ENCODE results near the gene FNDC3B. TPM values are rescaled to one million over a fixed set of nuclear protein-coding genes. Genes with fewer than 3 reads are reported as not detected.

FNDC3B gene
- total RNA-seq, 2 experiments from 2014 or later, result 11.6 to 12.2 TPM

DNA sequence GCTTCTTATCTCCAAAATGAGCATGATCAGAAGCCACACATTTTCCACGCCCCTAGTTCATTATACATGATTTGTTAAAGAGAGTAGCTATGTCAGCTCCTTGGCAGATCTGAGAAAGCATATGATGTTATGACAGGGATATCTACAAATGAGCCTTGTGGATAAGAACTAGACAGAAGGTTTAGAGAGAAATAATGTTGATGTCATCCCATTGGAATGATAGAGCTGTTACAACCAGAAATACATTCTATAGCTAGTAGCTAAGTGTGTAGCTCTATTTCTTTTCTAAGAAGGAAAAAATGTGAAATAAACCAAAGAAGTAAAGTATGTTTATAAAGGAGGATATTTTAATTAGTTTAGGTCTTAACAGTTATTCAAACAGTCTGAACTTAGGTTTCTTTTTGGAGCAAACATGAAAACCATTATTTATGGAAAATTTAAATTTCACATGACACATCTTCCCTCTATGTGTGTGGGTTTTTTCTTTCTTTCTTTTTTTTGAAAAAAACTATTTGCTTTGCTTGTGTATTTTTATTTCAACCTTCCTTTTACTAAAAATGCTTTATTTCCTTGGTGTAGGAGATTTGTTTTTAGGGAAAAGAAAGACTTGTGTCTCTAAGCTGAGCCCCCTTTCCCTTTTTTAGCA, 241.2 kb downstream of the FNDC3B start:
- Mint-ChIP-seq H3K27ac (no peak overlapping the region), H3K36me3 (peaks cover 10% of the 10 kb centered on the region), H3K9me3 (no peaks in the 10 kb centered on the region)

DNA sequence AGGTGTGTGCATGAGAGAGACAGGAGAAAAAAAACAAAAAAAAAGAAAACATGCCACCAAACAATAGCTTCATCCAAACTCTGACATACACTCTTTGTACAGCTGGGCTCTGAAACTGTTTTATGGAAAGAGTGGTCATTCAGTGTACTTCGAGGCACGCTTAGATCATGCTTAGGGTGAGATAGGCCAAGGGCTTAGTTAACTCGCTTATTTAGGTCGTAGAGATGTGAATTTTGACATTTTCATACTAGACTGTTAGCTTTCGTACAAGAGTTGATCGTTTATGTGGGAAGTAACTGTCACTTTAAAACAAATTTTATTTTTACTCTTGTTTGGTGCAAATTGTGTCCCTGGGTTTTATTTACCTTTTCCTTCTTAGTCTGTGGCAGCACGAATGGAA, 242.5 kb downstream of the FNDC3B start:
- H3K4me3 Mint-ChIP-seq, result no peak overlapping the region
- peaks cover 10% of the 10 kb centered on the region for H3K36me3 Mint-ChIP-seq
- H3K27me3 Mint-ChIP-seq, result no peaks in the 10 kb centered on the region
- no peak for DNase-seq
- H3K27ac Mint-ChIP-seq, result no peak overlapping the region
- no peaks in the 10 kb centered on the region for H3K4me1 Mint-ChIP-seq
- H3K9me3 Mint-ChIP-seq, result no peaks in the 10 kb centered on the region

More for the DNA sequence above, 241.2 kb downstream of the FNDC3B start:
- no peaks in the 10 kb centered on the region for H3K27me3 Mint-ChIP-seq
- H3K4me1 Mint-ChIP-seq, result no peaks in the 10 kb centered on the region
- no peak overlapping the region for H3K4me3 Mint-ChIP-seq
- no peak for DNase-seq

GRCh38 chr3:172282850-172283249, 243.5 kb downstream of the FNDC3B start:
- H3K4me3 Mint-ChIP-seq, result no peak overlapping the region
- DNase-seq, result no peak
- no peaks in the 10 kb centered on the region for H3K9me3 Mint-ChIP-seq
- no peaks in the 10 kb centered on the region for H3K27me3 Mint-ChIP-seq
- H3K4me1 Mint-ChIP-seq, result peaks cover under 1% of the 10 kb centered on the region
- no peak overlapping the region for H3K27ac Mint-ChIP-seq
- peaks cover 13% of the 10 kb centered on the region for H3K36me3 Mint-ChIP-seq

GRCh38 chr3:172283841-172284357, 244.5 kb downstream of the FNDC3B start:
- no peak for DNase-seq
- Mint-ChIP-seq H3K9me3 (no peaks in the 10 kb centered on the region), H3K27me3 (no peaks in the 10 kb centered on the region), H3K4me3 (no peak overlapping the region), H3K27ac (no peak overlapping the region), H3K4me1 (peaks cover 9% of the 10 kb centered on the region), H3K36me3 (peaks cover 16% of the 10 kb centered on the region)

- Mint-ChIP-seq H3K27ac (no peak overlapping the region), H3K9me3 (no peaks in the 10 kb centered on the region), H3K27me3 (no peaks in the 10 kb centered on the region), H3K4me3 (no peak overlapping the region), H3K36me3 (peaks cover 16% of the 10 kb centered on the region), H3K4me1 (peaks cover 9% of the 10 kb centered on the region)
- no peak for DNase-seq
Measured at GRCh38 chr3:172285844-172286243, 246.5 kb downstream of the FNDC3B start.

DNA sequence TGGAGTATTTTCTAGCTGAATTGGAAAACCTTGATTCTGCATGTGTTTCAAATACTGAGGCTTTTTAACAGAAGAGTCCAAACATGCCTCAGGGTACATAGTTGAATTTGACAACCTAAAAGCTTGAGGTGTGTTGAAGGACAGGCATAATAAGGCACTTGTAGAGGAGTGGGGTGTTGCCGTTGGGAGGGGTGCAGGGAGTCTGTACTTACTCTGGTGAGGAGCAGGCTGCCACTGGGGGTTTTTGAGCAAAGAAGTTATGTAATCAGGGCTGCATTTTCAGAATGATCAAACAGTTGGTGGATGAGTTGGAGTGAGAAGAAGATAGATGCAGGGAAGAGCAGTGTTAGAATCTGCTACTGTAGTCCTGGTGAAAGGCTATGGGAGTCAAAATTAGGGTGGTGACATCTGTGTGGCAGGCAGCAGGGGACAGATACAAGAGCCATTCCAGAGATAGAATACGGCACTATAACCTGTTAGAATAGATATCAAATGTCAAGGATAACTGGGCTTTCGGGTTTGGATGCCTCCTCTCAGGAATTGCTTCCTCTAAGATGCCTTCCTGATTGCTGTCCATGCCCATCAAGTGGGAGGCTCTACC, 247.3 kb downstream of the FNDC3B start:
- peaks cover 16% of the 10 kb centered on the region for H3K36me3 Mint-ChIP-seq
- no peak overlapping the region for H3K4me3 Mint-ChIP-seq
- no peaks in the 10 kb centered on the region for H3K9me3 Mint-ChIP-seq
- DNase-seq, result no peak
- no peaks in the 10 kb centered on the region for H3K27me3 Mint-ChIP-seq
- H3K27ac Mint-ChIP-seq, result no peak overlapping the region
- H3K4me1 Mint-ChIP-seq, result peaks cover 9% of the 10 kb centered on the region

DNA sequence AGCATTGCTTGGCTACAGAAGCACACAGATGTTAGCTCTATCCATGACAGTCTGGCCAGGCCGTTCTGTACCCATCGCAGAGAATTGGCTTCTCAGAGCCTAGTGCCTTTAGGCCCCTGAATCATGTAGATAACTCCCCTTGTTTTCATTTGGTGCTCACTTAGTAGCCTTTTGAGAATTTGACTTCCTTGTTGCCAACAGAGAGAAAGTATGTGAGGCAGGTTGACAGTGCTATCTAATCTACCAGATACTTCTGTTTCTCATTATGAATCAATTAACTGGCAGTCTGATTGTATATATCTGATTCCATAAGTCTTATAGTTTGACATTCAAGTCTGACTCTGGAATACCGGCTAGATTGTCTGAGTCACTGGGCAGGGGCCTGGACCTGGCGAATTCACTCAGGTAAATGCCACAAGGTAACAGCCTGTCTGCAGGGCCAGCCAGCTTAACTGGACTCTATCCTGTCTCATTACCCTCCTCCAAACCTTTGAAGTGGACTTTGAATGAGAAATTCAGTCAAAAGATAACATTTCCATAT, 248.6 kb downstream of the FNDC3B start:
- no peak for DNase-seq
- Mint-ChIP-seq H3K9me3 (no peaks in the 10 kb centered on the region), H3K4me1 (peaks cover 9% of the 10 kb centered on the region), H3K36me3 (peaks cover 13% of the 10 kb centered on the region), H3K27me3 (no peaks in the 10 kb centered on the region), H3K27ac (no peak overlapping the region), H3K4me3 (no peak overlapping the region)

GRCh38 chr3:172288651-172289050, 249.3 kb downstream of the FNDC3B start:
- no peak for DNase-seq
- H3K9me3 Mint-ChIP-seq, result no peaks in the 10 kb centered on the region
- no peak overlapping the region for H3K27ac Mint-ChIP-seq
- peaks cover 13% of the 10 kb centered on the region for H3K36me3 Mint-ChIP-seq
- no peaks in the 10 kb centered on the region for H3K27me3 Mint-ChIP-seq
- peaks cover 9% of the 10 kb centered on the region for H3K4me1 Mint-ChIP-seq
- no peak overlapping the region for H3K4me3 Mint-ChIP-seq

GRCh38 chr3:172289583-172289982, 250.2 kb downstream of the FNDC3B start:
- peaks cover 9% of the 10 kb centered on the region for H3K4me1 Mint-ChIP-seq
- no peak overlapping the region for H3K27ac Mint-ChIP-seq
- H3K4me3 Mint-ChIP-seq, result no peak overlapping the region
- H3K9me3 Mint-ChIP-seq, result no peaks in the 10 kb centered on the region
- no peaks in the 10 kb centered on the region for H3K27me3 Mint-ChIP-seq
- no peak for DNase-seq
- H3K36me3 Mint-ChIP-seq, result peaks cover 18% of the 10 kb centered on the region

GRCh38 chr3:172290457-172290856, 251.1 kb downstream of the FNDC3B start:
- peaks cover 14% of the 10 kb centered on the region for H3K36me3 Mint-ChIP-seq
- no peak overlapping the region for H3K27ac Mint-ChIP-seq
- H3K27me3 Mint-ChIP-seq, result no peaks in the 10 kb centered on the region
- no peak overlapping the region for H3K4me3 Mint-ChIP-seq
- no peaks in the 10 kb centered on the region for H3K9me3 Mint-ChIP-seq
- no peak for DNase-seq
- peaks cover 9% of the 10 kb centered on the region for H3K4me1 Mint-ChIP-seq

GRCh38 chr3:172291650-172292049, 252.3 kb downstream of the FNDC3B start:
- peaks cover 9% of the 10 kb centered on the region for H3K4me1 Mint-ChIP-seq
- H3K9me3 Mint-ChIP-seq, result no peaks in the 10 kb centered on the region
- no peaks in the 10 kb centered on the region for H3K27me3 Mint-ChIP-seq
- no peak overlapping the region for H3K4me3 Mint-ChIP-seq
- peaks cover 14% of the 10 kb centered on the region for H3K36me3 Mint-ChIP-seq
- no peak overlapping the region for H3K27ac Mint-ChIP-seq
- DNase-seq, result no peak

DNA sequence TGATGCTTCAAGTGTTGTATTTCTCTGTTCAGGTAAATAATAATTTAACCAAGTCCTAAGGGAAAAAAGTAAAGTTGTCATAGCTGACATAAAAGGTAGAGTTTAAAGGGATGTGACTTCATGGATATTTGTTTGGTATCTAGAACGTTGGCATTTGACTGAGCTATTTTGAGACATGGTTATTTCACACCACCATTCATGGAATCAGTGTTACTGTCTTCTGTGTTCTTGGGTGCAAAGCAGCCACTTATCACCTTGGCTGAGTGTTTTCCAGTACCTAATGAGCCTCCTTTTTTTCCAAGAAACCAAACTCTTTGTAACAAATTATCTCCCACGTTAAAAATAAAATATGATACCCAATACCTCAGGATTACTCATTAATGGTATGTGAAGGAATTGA, 253.0 kb downstream of the FNDC3B start:
- Mint-ChIP-seq H3K36me3 (peaks cover 13% of the 10 kb centered on the region), H3K4me3 (no peak overlapping the region), H3K9me3 (no peaks in the 10 kb centered on the region), H3K27ac (no peak overlapping the region), H3K4me1 (peaks cover 9% of the 10 kb centered on the region), H3K27me3 (no peaks in the 10 kb centered on the region)
- DNase-seq, result no peak

DNA sequence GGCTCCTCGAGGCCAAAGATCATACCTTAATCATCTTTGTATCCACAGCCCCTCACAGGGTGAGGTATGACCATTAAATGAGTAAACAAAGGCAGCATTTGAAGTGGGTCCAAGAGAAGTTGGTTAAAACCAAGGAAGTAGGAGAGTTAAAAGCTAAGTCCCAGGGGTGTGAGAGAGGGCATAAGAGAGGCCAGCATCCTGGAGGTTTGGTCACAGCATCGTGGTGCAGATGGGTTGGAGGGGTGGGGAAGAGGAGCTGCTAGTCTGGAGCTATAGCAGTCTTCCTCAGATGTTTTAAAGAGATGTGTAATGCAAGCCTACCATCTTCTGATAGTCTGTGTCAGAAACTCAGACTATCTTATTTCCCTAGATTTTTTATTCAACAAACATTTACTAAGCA, 253.7 kb downstream of the FNDC3B start:
- peaks cover 14% of the 10 kb centered on the region for H3K36me3 Mint-ChIP-seq
- H3K27me3 Mint-ChIP-seq, result no peaks in the 10 kb centered on the region
- no peak for DNase-seq
- no peaks in the 10 kb centered on the region for H3K9me3 Mint-ChIP-seq
- H3K4me3 Mint-ChIP-seq, result no peak overlapping the region
- H3K27ac Mint-ChIP-seq, result no peak overlapping the region
- peaks cover 6% of the 10 kb centered on the region for H3K4me1 Mint-ChIP-seq

GRCh38 chr3:172294223-172294806, 254.9 kb downstream of the FNDC3B start:
- Mint-ChIP-seq H3K4me3 (no peak overlapping the region), H3K27me3 (no peaks in the 10 kb centered on the region), H3K4me1 (no peaks in the 10 kb centered on the region), H3K27ac (no peak overlapping the region), H3K9me3 (no peaks in the 10 kb centered on the region), H3K36me3 (peaks cover 12% of the 10 kb centered on the region)
- no peak for DNase-seq

- Mint-ChIP-seq H3K9me3 (no peaks in the 10 kb centered on the region), H3K36me3 (peaks cover 12% of the 10 kb centered on the region), H3K4me1 (no peaks in the 10 kb centered on the region), H3K27me3 (no peaks in the 10 kb centered on the region), H3K4me3 (no peak overlapping the region), H3K27ac (no peak overlapping the region)
- no peak for DNase-seq
Measured at GRCh38 chr3:172296248-172296974, 257.0 kb downstream of the FNDC3B start.
